Inflammatory macrophage (primary cell): ENCODE results near the gene OSTM1.

ENCODE experiments used
- DNase-seq, 2 donors: peaks; one replicate each; pipeline ENCODE4 v3.0.0-alpha.2; 2020 to 2022
- total RNA-seq, 18 experiments: gene quantifications; one replicate each; lab custom pipeline; 2026; ENCODE audit warnings: mixed read lengths in 6 of 18, inconsistent platforms in 2 of 18; lab: John Stamatoyannopoulos, UW

Gene OSTM1
- 117 to 297 (median 194) reads per million in 18 experiments for total RNA-seq

GRCh38 chr6:108074359-108075144 lies at the start of gene OSTM1:
OSTM1 (minus strand) TSS chr6:108074741; CDS start chr6:108074651, 90 bp downstream.
- DNase-seq: peak; percentile 91 to 94

- no peak for DNase-seq
Measured at GRCh38 chr6:108123946-108124345, 49.4 kb upstream of the OSTM1 start.

GRCh38 chr6:108123481-108123929 lies 49.0 kb upstream of the OSTM1 start:
- DNase-seq: no peak

- no peak for DNase-seq
Measured at GRCh38 chr6:108121612-108122011, 47.1 kb upstream of the OSTM1 start.

GRCh38 chr6:108120311-108120710 lies 45.8 kb upstream of the OSTM1 start:
- DNase-seq: no peak

- DNase-seq: no peak
Measured at GRCh38 chr6:108119769-108120141, 45.2 kb upstream of the OSTM1 start.

GRCh38 chr6:108118810-108119768 lies 44.5 kb upstream of the OSTM1 start:
- no peak for DNase-seq

- DNase-seq: no peak
Measured at GRCh38 chr6:108118359-108118724, 43.8 kb upstream of the OSTM1 start.

- DNase-seq: peak; percentile 7 to 30
Measured at GRCh38 chr6:108117427-108118358, 43.2 kb upstream of the OSTM1 start.

GRCh38 chr6:108116546-108117426 lies 42.2 kb upstream of the OSTM1 start:
- DNase-seq: no peak

GRCh38 chr6:108115598-108116058 lies 41.1 kb upstream of the OSTM1 start:
- peak; percentile 16 to 28 for DNase-seq

- peak; percentile 87 to 93 for DNase-seq
Measured at GRCh38 chr6:108114841-108115597, 40.5 kb upstream of the OSTM1 start.

- peak; percentile 41 to 48 for DNase-seq
Measured at GRCh38 chr6:108113557-108114519, 39.3 kb upstream of the OSTM1 start.

- DNase-seq: no peak
Measured at GRCh38 chr6:108108374-108108773, 33.8 kb upstream of the OSTM1 start.

GRCh38 chr6:108107102-108107501 lies 32.6 kb upstream of the OSTM1 start:
- no peak for DNase-seq

- DNase-seq: no peak
Measured at GRCh38 chr6:108106694-108107093, 32.2 kb upstream of the OSTM1 start.

GRCh38 chr6:108106261-108106660 lies 31.7 kb upstream of the OSTM1 start:
- DNase-seq: no peak

GRCh38 chr6:108105571-108105970 lies 31.0 kb upstream of the OSTM1 start:
- DNase-seq: no peak

- no peak for DNase-seq
Measured at GRCh38 chr6:108102965-108103364, 28.4 kb upstream of the OSTM1 start.
